GM23248 (cell line): ENCODE data around the gene P4HA2.

Experiments
- EZH2 ChIP-seq: fragments of 200-600 bp; sonication (generic); IDR thresholded peaks from 2 replicates; pipeline ENCODE4 v1.6.1; 2018; ENCODE audit warnings: antibody characterized with exemption, mild to moderate bottlenecking; ENCODE audit not compliant: insufficient read depth, poor library complexity, severe bottlenecking
- EZH2phosphoT487 ChIP-seq: fragments of 200-600 bp; sonication (generic); IDR thresholded peaks from 2 replicates; pipeline ENCODE4 v1.6.1; 2018; ENCODE audit warnings: antibody characterized with exemption, moderate library complexity, mild to moderate bottlenecking, low read depth; ENCODE audit not compliant: insufficient read depth

DNA sequence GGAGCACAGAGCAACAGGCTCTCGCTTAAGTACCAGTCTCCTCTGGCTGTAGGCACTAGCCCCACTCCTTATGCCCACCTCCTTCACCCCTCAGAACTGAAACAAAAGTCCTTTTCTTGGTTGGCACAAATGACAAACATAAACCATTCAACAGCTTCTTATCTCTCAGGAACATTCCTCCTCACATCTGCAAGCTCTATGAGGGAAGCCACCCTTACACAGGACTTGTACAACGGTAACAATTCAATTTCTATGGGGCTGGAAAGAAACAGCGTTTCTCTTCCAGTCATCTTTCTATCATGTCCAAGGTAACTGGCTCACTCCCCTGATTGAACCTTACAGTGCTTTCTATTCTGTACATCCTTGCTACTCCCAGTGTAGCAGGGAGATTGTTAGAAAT lies 80.0 kb downstream of the P4HA2 start:
- TF ChIP-seq EZH2, result no peak
- TF ChIP-seq EZH2phosphoT487, result no peak
